Natural killer cell (primary cell): ENCODE results near the gene KRT2. TPM values are rescaled to one million over a fixed set of nuclear protein-coding genes. Genes with fewer than 3 reads are reported as not detected.

Experiments used
- ATAC-seq, 3 donors: fragments of 150-1000 bp in 2 of 3; fragments of 200-7000 bp in 1 of 3; cut with Tn5 transposase; 1 replicate in 1 of 3; 2 replicates in 2 of 3; pipeline ENCODE4 v1.10.0; 2021; ENCODE audit warnings: mild to moderate bottlenecking in 2 of 3, moderate library complexity in 2 of 3
- DNase-seq, 2 donors: peaks; one replicate each; pipeline versions ENCODE4 v3.0.0 to v3.0.0-alpha.2; 2013 to 2021; ENCODE audit warnings: mixed read lengths in 1 of 2
- H3K27ac ChIP-seq: one replicate; pipeline ENCODE4 v1.5.1; 2013; ENCODE audit warnings: mild to moderate bottlenecking, low read length
- H3K27me3 ChIP-seq: one replicate; pipeline ENCODE4 v1.6.1; 2013; ENCODE audit warnings: low read length; ENCODE audit not compliant: control insufficient read depth, insufficient read depth
- H3K36me3 ChIP-seq: one replicate; pipeline ENCODE4 v1.6.1; 2013; ENCODE audit warnings: low read length; ENCODE audit not compliant: control insufficient read depth, insufficient read depth
- H3K4me1 ChIP-seq: one replicate; pipeline ENCODE4 v1.6.1; 2013; ENCODE audit warnings: low read length; ENCODE audit not compliant: control insufficient read depth, insufficient read depth
- H3K4me3 ChIP-seq: one replicate; pipeline ENCODE4 v1.5.1; 2013; ENCODE audit warnings: low read length
- H3K9me3 ChIP-seq: one replicate; pipeline ENCODE4 v1.6.1; 2013; ENCODE audit warnings: low read length; ENCODE audit not compliant: control insufficient read depth, insufficient read depth
- H3K27ac Mint-ChIP-seq, 2 donors: one replicate each; pipeline ENCODE4 v1.8.0; 2022; ENCODE audit warnings: mild to moderate bottlenecking in 2 of 2, mixed read lengths in 2 of 2, moderate library complexity in 1 of 2
- H3K27me3 Mint-ChIP-seq, 2 donors: one replicate each; pipeline ENCODE4 v1.8.0; 2022; ENCODE audit warnings: low read depth in 2 of 2, mixed read lengths in 2 of 2
- H3K36me3 Mint-ChIP-seq: one replicate; pipeline ENCODE4 v1.8.0; 2022; ENCODE audit warnings: mixed read lengths
- H3K4me1 Mint-ChIP-seq, 2 donors: one replicate each; pipeline ENCODE4 v1.8.0; 2022; ENCODE audit warnings: mixed read lengths in 2 of 2
- H3K4me3 Mint-ChIP-seq: one replicate; pipeline ENCODE4 v1.8.0; 2022; ENCODE audit warnings: mild to moderate bottlenecking, moderate library complexity, mixed read lengths
- H3K9me3 Mint-ChIP-seq, 2 donors: one replicate each; pipeline ENCODE4 v1.8.0; 2022; ENCODE audit warnings: mixed read lengths in 2 of 2
- WGBS: methylation state at CpG from one replicate; pipeline ENCODE4 v1.1.7; 2013; ENCODE audit warnings: missing lambda C conversion rate; ENCODE audit not compliant: insufficient coverage; 5-methylcytosine and 5-hydroxymethylcytosine counted together
- intact Hi-C: fragments of 100-400 bp; cut with micrococcal nuclease; formaldehyde crosslinking; loops from one replicate; pipeline ENCODE4 v1.14.2; 2022
- total RNA-seq, 4 donors: library from RNA; stranded (reverse); fragments of 120-200 nt in 1 of 4; gene quantifications; one replicate each; pipeline versions ENCODE4 v1.2.3 to v1.2.4, GENCODE V29; 2013 to 2022
- TF ChIP-seq, protein P1 (sequence below): fragments of 200-600 bp; IDR thresholded peaks from one replicate; pipeline ENCODE4 v1.8.0; 2022; ENCODE audit warnings: antibody characterized with exemption

The KRT2 gene
- total RNA-seq, 3 donors from 2014 or later (not counting 1 experiment from before 2014, with no cell fraction given) = 0.63 to 1.4 (median 0.66) TPM

DNA sequence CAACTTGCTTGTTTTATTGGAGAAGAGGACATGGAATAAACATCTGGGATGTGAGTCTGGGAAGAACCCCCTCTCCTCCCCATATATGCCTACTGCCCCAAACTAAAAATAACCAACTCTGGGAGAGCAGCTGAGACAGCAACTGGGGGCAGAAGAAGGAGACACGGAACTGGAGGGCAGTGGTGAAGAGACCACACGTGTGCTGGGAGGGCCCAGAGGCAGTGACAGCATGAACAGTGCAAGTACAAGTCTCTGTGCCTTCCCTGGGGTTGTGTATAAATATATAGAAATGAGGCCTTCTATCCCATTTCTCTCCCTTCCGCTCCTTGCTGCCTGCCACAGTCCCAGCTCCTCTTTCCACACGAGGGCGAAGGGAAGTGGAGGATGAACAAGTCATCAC, 29.7 kb downstream of the KRT2 start:
- WGBS = 82% methylated on average over 2 of the region's 5 CpGs
- Mint-ChIP-seq H3K36me3 (peaks cover 9% of the 10 kb centered on the region), H3K27me3 (peaks cover 0 to 6% of the 10 kb centered on the region in 2 donors), H3K27ac (peak overlapping the region in 1 of 2 donors; percentile 79), H3K4me1 (peaks cover 25 to 74% of the 10 kb centered on the region in 2 donors), H3K9me3 (no peaks in the 10 kb centered on the region), H3K4me3 (no peak overlapping the region)
- DNase-seq (no peak), ATAC-seq (peak in 1 of 3 donors; percentile 66)
- H3K27me3 ChIP-seq = no peaks in the 10 kb centered on the region
- intact Hi-C loops = no loop called here
- TF ChIP-seq, protein P1, sequence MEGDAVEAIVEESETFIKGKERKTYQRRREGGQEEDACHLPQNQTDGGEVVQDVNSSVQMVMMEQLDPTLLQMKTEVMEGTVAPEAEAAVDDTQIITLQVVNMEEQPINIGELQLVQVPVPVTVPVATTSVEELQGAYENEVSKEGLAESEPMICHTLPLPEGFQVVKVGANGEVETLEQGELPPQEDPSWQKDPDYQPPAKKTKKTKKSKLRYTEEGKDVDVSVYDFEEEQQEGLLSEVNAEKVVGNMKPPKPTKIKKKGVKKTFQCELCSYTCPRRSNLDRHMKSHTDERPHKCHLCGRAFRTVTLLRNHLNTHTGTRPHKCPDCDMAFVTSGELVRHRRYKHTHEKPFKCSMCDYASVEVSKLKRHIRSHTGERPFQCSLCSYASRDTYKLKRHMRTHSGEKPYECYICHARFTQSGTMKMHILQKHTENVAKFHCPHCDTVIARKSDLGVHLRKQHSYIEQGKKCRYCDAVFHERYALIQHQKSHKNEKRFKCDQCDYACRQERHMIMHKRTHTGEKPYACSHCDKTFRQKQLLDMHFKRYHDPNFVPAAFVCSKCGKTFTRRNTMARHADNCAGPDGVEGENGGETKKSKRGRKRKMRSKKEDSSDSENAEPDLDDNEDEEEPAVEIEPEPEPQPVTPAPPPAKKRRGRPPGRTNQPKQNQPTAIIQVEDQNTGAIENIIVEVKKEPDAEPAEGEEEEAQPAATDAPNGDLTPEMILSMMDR = no peak
- no peaks in the 10 kb centered on the region for H3K9me3 ChIP-seq
- H3K27ac ChIP-seq = no peak overlapping the region
- H3K36me3 ChIP-seq = no peaks in the 10 kb centered on the region
- H3K4me1 ChIP-seq = no peaks in the 10 kb centered on the region
- H3K4me3 ChIP-seq = no peak overlapping the region

DNA sequence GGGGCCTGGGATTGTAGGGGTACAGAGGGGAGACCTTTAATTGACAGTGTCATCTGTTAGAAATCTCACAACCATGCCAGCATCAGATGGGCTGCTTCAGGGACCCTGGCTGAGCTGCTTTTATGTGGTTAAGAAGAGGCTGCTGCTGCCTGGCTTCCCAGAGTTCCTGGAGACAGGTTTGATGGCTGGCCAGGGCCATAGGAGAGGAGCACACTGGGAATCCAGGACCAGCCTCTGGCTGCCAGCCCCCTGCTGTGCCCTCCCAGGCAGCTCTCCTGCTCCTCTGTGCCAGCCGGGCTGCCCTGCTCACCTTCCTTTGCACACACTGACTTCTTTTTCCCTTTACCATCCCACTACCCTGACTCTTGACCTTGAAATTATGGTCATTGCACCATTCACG, 33.1 kb downstream of the KRT2 start:
- Mint-ChIP-seq H3K9me3 (no peaks in the 10 kb centered on the region), H3K27me3 (peaks cover 0 to 12% of the 10 kb centered on the region in 2 donors), H3K27ac (no peak overlapping the region), H3K36me3 (peaks cover 9% of the 10 kb centered on the region), H3K4me3 (no peak overlapping the region), H3K4me1 (peaks cover 41 to 64% of the 10 kb centered on the region in 2 donors)
- Histone ChIP-seq H3K36me3 (no peaks in the 10 kb centered on the region), H3K27ac (no peak overlapping the region), H3K4me1 (peaks cover 10% of the 10 kb centered on the region), H3K9me3 (no peaks in the 10 kb centered on the region), H3K27me3 (no peaks in the 10 kb centered on the region), H3K4me3 (no peak overlapping the region)
- WGBS = 91% methylated on average over 2 of the region's 2 CpGs
- ATAC-seq (no peak), DNase-seq (no peak)
- TF ChIP-seq, protein P1 = no peak
- intact Hi-C loops = no loop called here

DNA sequence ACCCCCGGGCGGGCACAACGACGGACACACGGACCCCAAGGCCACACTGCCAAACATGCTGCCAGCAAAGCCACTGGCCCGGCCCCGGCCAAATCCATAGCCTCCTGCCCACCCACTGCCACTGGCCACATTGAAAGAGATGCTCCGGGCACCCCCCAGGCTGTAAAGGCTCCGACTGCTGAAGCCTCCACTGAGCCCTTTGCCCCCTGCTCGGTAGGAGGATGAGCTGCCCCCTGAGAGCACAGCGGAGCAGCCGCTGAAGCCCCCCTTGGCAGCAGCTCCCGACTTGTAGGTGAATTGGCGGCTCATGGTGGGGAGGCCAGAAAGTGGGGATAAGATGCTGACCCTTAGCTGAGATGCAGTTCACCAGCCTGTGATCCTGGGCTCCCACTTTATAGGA, 33.8 kb downstream of the KRT2 start, which contains the start of gene KRT73:
Gene KRT73, minus strand, starts transcription at position 344 of the 400 bp plus-strand sequence. Its CDS starts 35 bp downstream, at position 309.
- intact Hi-C loops = no loop called here
- H3K36me3 Mint-ChIP-seq = peaks cover 8% of the 10 kb centered on the region
- H3K9me3 Mint-ChIP-seq = no peaks in the 10 kb centered on the region
- peak within 1 kb of the TSS in 1 of 2 donors; percentile 33 for H3K27ac Mint-ChIP-seq
- H3K4me3 Mint-ChIP-seq = no peak within 1 kb of the TSS
- Histone ChIP-seq H3K4me1 (peaks cover 10% of the 10 kb centered on the region), H3K27ac (no peak within 1 kb of the TSS), H3K27me3 (no peaks in the 10 kb centered on the region), H3K36me3 (no peaks in the 10 kb centered on the region), H3K9me3 (no peaks in the 10 kb centered on the region), H3K4me3 (no peak within 1 kb of the TSS)
- 95% methylated on average over 14 of the region's 14 CpGs for WGBS
- ATAC-seq (no peak), DNase-seq (no peak)
- peaks cover 45 to 64% of the 10 kb centered on the region in 2 donors for H3K4me1 Mint-ChIP-seq
- TF ChIP-seq, protein P1 = no peak
- H3K27me3 Mint-ChIP-seq = peaks cover 0 to 12% of the 10 kb centered on the region in 2 donors

DNA sequence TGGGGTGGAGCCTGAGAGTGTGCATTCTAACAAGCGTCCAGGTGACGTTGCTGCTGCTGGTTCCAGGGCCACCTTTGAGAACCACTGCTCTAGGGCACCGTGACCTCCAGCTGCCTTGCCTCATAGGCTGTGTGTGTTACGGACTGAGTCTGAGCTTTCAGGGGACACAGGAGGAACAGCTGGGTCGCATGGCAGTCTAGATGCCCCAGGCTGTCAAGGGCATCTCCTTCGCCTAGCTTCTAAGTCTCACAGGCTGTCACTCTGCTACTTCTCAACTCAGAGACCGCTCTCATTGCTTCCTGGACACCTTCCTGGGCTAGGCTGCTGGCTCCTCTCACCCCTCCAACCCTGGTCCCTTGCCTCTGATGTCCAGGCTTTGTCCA, 34.6 kb downstream of the KRT2 start:
- Histone ChIP-seq H3K4me1 (peaks cover 10% of the 10 kb centered on the region), H3K4me3 (no peak overlapping the region), H3K27me3 (no peaks in the 10 kb centered on the region), H3K9me3 (no peaks in the 10 kb centered on the region), H3K36me3 (no peaks in the 10 kb centered on the region), H3K27ac (no peak overlapping the region)
- H3K4me3 Mint-ChIP-seq = no peak overlapping the region
- TF ChIP-seq, protein P1 = no peak
- H3K36me3 Mint-ChIP-seq = no peaks in the 10 kb centered on the region
- DNase-seq (peak in 1 of 2 donors; percentile 5), ATAC-seq (no peak)
- peaks cover 0 to 12% of the 10 kb centered on the region in 2 donors for H3K27me3 Mint-ChIP-seq
- peaks cover 45 to 56% of the 10 kb centered on the region in 2 donors for H3K4me1 Mint-ChIP-seq
- intact Hi-C loops = no loop called here
- no peaks in the 10 kb centered on the region for H3K9me3 Mint-ChIP-seq
- H3K27ac Mint-ChIP-seq = peak overlapping the region in 1 of 2 donors; percentile 33
- WGBS = 93% methylated on average over 7 of the region's 7 CpGs
